ENCODE results near the gene MICU2. TPM values are rescaled to one million over a fixed set of nuclear protein-coding genes. Genes with fewer than 3 reads are reported as not detected.
A peak's percentile ranks its signal among the peaks of the same experiment; 100 is the strongest.

The MICU2 gene
- total and polyA plus RNA-seq, 2 of the 13 experiments (the other 11 are each of a cell fraction or from before 2014, with no cell fraction given): 31.7 to 42.4 TPM

GRCh38 chr13:21465710-21466160, 138.2 kb downstream of the MICU2 start (continued):
- TF ChIP-seq ZMAT3 (CRISPR knock-in tag; conservative IDR thresholded peaks at IDR 0.05): 0 out of 2 replicates have a peak, but pooled peaks have one; percentile 53
- no peak for TF ChIP-seq HINFP (CRISPR knock-in tag; IDR thresholded peaks at IDR 0.05; ENCODE audit: low read depth)
- peak; percentile 61 for TF ChIP-seq TEAD3 (CRISPR knock-in tag; optimal IDR thresholded peaks at IDR 0.05; ENCODE audit: borderline replicate concordance)
- no peak for TF ChIP-seq ZNF333 (CRISPR knock-in tag; IDR thresholded peaks at IDR 0.05; ENCODE audit: borderline replicate concordance)
- TF ChIP-seq ZNF430 (CRISPR knock-in tag; IDR thresholded peaks at IDR 0.05): peak; percentile 85
- no peak for TF ChIP-seq ZSCAN31 (CRISPR knock-in tag; IDR thresholded peaks at IDR 0.05; ENCODE audit: low read depth)
- TF ChIP-seq ZNF768 (CRISPR knock-in tag; IDR thresholded peaks at IDR 0.05): no peak
- no peak for TF ChIP-seq CENPBD1 (CRISPR knock-in tag; IDR thresholded peaks at IDR 0.05; ENCODE audit: borderline replicate concordance, low read depth)
- no peak for TF ChIP-seq RBM39 (IDR thresholded peaks at IDR 0.05; ENCODE audit: low read depth, low read length, poor library complexity, severe bottlenecking)
- no peak for TF ChIP-seq MAF1 (CRISPR knock-in tag; IDR thresholded peaks at IDR 0.05; ENCODE audit: borderline replicate concordance)
- peak; percentile 45; the same call in 1 of the 2 replicates for TF ChIP-seq ARNT2 (CRISPR knock-in tag; IDR thresholded peaks at IDR 0.05; ENCODE audit: low read depth)
- no peak for TF ChIP-seq KLF11 (CRISPR knock-in tag; IDR thresholded peaks at IDR 0.05)
- peak; percentile 97 for TF ChIP-seq PPARG (CRISPR knock-in tag; conservative IDR thresholded peaks at IDR 0.05)
- TF ChIP-seq SOX5 (CRISPR knock-in tag; IDR thresholded peaks at IDR 0.05; ENCODE audit: borderline replicate concordance): peak; percentile 95
- no peak for TF ChIP-seq NKX3-1 (CRISPR knock-in tag; IDR thresholded peaks at IDR 0.05)
- TF ChIP-seq ZNF746 (CRISPR knock-in tag; IDR thresholded peaks at IDR 0.05): peak; percentile 82; the same call in 1 of the 2 replicates
- no peak for TF ChIP-seq SNAI1 (CRISPR knock-in tag; IDR thresholded peaks at IDR 0.05; ENCODE audit: borderline replicate concordance)
- TF ChIP-seq PTBP1 (IDR thresholded peaks at IDR 0.05; ENCODE audit: low read depth, low read length, poor library complexity, severe bottlenecking): no peak
- no peak for TF ChIP-seq SRSF1 (optimal IDR thresholded peaks at IDR 0.05; ENCODE audit: low read depth, low read length)
- no peak for TF ChIP-seq NFE2L2 (IDR thresholded peaks at IDR 0.05; ENCODE audit: low read length)
- TF ChIP-seq TARDBP (CRISPR knock-in tag; IDR thresholded peaks at IDR 0.05): peak; percentile 30; the same call in 1 of the 2 replicates
- no peak for TF ChIP-seq ARNTL (CRISPR knock-in tag; IDR thresholded peaks at IDR 0.05)
- 0 out of 2 replicates have a peak, but pooled peaks have one; percentile 8 for TF ChIP-seq CEBPG (CRISPR knock-in tag; IDR thresholded peaks at IDR 0.05)
- 0 out of 2 replicates have a peak, but pooled peaks have one; percentile 24 for TF ChIP-seq THAP11 (CRISPR knock-in tag; IDR thresholded peaks at IDR 0.05)
- TF ChIP-seq SMAD1 (CRISPR knock-in tag; IDR thresholded peaks at IDR 0.05; ENCODE audit: borderline replicate concordance, low read depth): no peak
- 0 out of 2 replicates have a peak, but pooled peaks have one; percentile 24 for TF ChIP-seq ZGPAT (CRISPR knock-in tag; IDR thresholded peaks at IDR 0.05)
- TF ChIP-seq RXRA (CRISPR knock-in tag; IDR thresholded peaks at IDR 0.05): peak; percentile 55; the same call in 1 of the 2 replicates
- TF ChIP-seq ZFP36 (IDR thresholded peaks at IDR 0.05; ENCODE audit: borderline replicate concordance, low read depth, low read length, partially characterized antibody): no peak
- TF ChIP-seq GATAD2A (CRISPR knock-in tag; IDR thresholded peaks at IDR 0.05): 0 out of 2 replicates have a peak, but pooled peaks have one; percentile 17
- no peak for TF ChIP-seq HOXA9 (CRISPR knock-in tag; IDR thresholded peaks at IDR 0.05; ENCODE audit: borderline replicate concordance)
- no peak for TF ChIP-seq ESRRA (CRISPR knock-in tag; IDR thresholded peaks at IDR 0.05; ENCODE audit: low read depth)

Measured in HepG2 (cell line).